AG09309 (cell line): ENCODE data around the gene RNF7.
A peak's percentile ranks its signal among the peaks of the same experiment; 100 is the strongest.

ENCODE experiments used
- DNase-seq: peaks from one replicate; pipeline ENCODE4 v3.0.0-alpha.2; 2010; ENCODE audit warnings: low read depth
- H3K4me3 ChIP-seq: 2 replicates; pipeline ENCODE4 v1.5.1; 2011; ENCODE audit warnings: mild to moderate bottlenecking, low read depth, low read length, moderate library complexity; ENCODE audit not compliant: control insufficient read depth
- TF ChIP-seq, protein P1 (sequence below): IDR thresholded peaks from 2 replicates; pipeline ENCODE4 v1.5.1; 2011; ENCODE audit warnings: mild to moderate bottlenecking, low read depth, low read length, inconsistent platforms; ENCODE audit not compliant: insufficient read depth, control insufficient read depth; ENCODE audit errors: missing control alignments

The RNF7 gene

DNA sequence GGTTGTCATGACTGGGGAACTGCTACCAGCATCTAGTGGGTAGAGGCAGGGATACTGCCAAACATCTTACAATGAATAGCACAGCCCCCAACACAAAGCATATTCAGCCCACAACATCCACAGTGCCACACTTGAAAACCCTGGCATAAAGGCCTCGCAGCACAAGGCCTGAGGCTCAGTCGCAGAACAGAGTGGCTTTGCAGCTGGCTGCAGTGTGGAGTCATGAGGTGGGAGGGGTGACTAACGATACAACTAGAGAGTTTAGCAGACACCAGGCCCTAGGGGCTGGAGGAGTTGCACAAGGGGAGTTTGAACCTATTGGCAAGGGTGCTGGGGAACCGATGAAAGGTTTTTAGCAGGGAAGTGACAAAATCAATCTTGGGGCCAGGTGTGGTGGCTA, 57.2 kb downstream of the RNF7 start:
- TF ChIP-seq, protein P1, sequence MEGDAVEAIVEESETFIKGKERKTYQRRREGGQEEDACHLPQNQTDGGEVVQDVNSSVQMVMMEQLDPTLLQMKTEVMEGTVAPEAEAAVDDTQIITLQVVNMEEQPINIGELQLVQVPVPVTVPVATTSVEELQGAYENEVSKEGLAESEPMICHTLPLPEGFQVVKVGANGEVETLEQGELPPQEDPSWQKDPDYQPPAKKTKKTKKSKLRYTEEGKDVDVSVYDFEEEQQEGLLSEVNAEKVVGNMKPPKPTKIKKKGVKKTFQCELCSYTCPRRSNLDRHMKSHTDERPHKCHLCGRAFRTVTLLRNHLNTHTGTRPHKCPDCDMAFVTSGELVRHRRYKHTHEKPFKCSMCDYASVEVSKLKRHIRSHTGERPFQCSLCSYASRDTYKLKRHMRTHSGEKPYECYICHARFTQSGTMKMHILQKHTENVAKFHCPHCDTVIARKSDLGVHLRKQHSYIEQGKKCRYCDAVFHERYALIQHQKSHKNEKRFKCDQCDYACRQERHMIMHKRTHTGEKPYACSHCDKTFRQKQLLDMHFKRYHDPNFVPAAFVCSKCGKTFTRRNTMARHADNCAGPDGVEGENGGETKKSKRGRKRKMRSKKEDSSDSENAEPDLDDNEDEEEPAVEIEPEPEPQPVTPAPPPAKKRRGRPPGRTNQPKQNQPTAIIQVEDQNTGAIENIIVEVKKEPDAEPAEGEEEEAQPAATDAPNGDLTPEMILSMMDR = no peak
- no peak for DNase-seq
- no peak overlapping the region for H3K4me3 ChIP-seq

DNA sequence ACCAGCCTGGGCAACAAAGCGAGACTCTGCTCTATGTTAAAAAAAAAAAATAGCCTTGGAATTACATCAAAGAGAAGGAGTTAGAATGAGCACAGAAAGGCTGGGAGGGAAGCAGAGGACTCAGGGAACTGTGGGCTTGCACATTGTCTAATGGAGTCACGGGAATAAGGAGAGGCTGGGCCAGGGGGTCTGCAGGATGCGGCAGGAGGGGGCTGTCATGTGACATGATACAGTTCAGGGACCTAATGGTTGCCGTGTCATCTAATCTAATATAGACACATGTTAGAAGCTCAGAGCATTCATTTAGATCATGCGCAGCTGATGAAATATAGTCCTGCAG, 57.6 kb downstream of the RNF7 start:
- H3K4me3 ChIP-seq = no peak overlapping the region
- TF ChIP-seq, protein P1 = no peak
- DNase-seq = no peak

DNA sequence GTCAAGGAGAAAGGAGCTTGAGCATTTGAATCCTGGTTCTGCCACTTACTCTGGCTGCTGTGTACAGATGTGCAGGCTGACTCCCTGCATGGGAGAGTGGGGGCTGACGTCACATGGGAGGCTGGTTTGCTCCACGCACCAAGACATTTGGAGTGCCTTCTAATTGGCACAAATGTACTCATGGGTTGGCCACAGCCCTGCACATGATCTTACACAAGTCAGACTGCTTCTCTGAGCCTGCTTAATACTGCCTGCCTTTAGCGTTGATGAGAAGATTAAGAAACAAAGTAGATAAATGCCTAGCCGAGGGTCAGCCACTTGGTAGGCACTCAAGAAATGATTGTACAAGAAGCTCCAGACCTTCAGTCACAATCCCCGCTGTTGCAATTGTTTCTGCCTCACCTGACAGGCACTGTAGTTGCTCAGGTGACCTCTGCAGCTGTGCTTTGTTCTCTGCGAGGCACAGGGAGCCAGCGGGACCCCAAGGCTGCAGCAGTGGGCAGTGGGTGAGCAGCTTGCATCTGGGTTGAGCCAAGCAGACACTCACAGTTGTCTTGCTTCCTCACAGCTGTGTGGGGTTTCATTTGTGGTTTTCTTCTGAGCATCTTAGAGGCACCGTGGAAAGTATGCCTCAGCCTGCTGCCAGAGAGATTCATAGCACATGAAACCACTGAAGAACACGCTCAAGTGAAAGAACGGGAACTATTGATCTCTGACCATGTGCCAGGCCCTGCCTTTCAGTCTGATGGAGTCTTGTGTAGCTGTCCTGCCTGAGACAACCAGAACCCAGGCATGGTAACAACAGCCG, 58.2 kb downstream of the RNF7 start:
- TF ChIP-seq, protein P1 = no peak
- no peak overlapping the region for H3K4me3 ChIP-seq
- peak; percentile 31 for DNase-seq
